Effector memory CD8-positive, alpha-beta T cell (primary cell): ENCODE results near the gene SLC41A1.

Experiments used
- ATAC-seq: fragments of 150-1000 bp; cut with Tn5 transposase; replicated peaks from 2 replicates; pipeline ENCODE4 v1.10.0; 2021; ENCODE audit warnings: mild to moderate bottlenecking, moderate library complexity
- DNase-seq, 3 experiments: peaks; one replicate each; pipeline ENCODE4 v3.0.0; 2021
- H3K27ac Mint-ChIP-seq, 2 donors: one replicate each; pipeline ENCODE4 v1.8.0; 2022; ENCODE audit warnings: mild to moderate bottlenecking in 2 of 2, mixed read lengths in 2 of 2, moderate library complexity in 2 of 2
- H3K27me3 Mint-ChIP-seq, 2 donors: one replicate each; pipeline ENCODE4 v1.8.0; 2022; ENCODE audit warnings: mixed read lengths in 2 of 2
- H3K36me3 Mint-ChIP-seq: one replicate; pipeline ENCODE4 v1.8.0; 2022; ENCODE audit warnings: mild to moderate bottlenecking, moderate library complexity, mixed read lengths; ENCODE audit not compliant: insufficient read depth
- H3K4me1 Mint-ChIP-seq, 2 donors: one replicate each; pipeline ENCODE4 v1.8.0; 2022; ENCODE audit warnings: low read depth in 2 of 2, mixed read lengths in 2 of 2
- H3K4me3 Mint-ChIP-seq, 2 donors: one replicate each; pipeline ENCODE4 v1.8.0; 2022; ENCODE audit warnings: mild to moderate bottlenecking in 2 of 2, mixed read lengths in 2 of 2, moderate library complexity in 2 of 2
- H3K9me3 Mint-ChIP-seq, 2 donors: one replicate each; pipeline ENCODE4 v1.8.0; 2022; ENCODE audit warnings: mixed read lengths in 2 of 2

The SLC41A1 gene

GRCh38 chr1:205792481-205792881 lies 20.5 kb downstream of the SLC41A1 start:
- Mint-ChIP-seq H3K4me1 (no peaks in the 10 kb centered on the region), H3K27ac (peak overlapping the region; percentile 8 to 30), H3K4me3 (no peak overlapping the region), H3K36me3 (peaks cover 33% of the 10 kb centered on the region), H3K9me3 (no peaks in the 10 kb centered on the region), H3K27me3 (no peaks in the 10 kb centered on the region)
- DNase-seq (no peak), ATAC-seq (no peak)

- peak; percentile 54 to 64 (median 59) for DNase-seq
- Mint-ChIP-seq H3K4me1 (no peaks in the 10 kb centered on the region), H3K4me3 (no peak overlapping the region), H3K36me3 (peaks cover 33% of the 10 kb centered on the region), H3K27ac (no peak overlapping the region), H3K9me3 (no peaks in the 10 kb centered on the region), H3K27me3 (no peaks in the 10 kb centered on the region)
- ATAC-seq, result peak; percentile 87
These were observed 21.3 kb downstream of the SLC41A1 start for GRCh38 chr1:205791568-205792180.

GRCh38 chr1:205787287-205787916 lies 25.6 kb downstream of the SLC41A1 start:
- H3K4me3 Mint-ChIP-seq, result no peak overlapping the region

GRCh38 chr1:205786601-205787000 lies 26.4 kb downstream of the SLC41A1 start:
- no peaks in the 10 kb centered on the region for H3K27me3 Mint-ChIP-seq
- DNase-seq (no peak), ATAC-seq (no peak)
- H3K9me3 Mint-ChIP-seq, result no peaks in the 10 kb centered on the region
- H3K27ac Mint-ChIP-seq, result no peak overlapping the region
- peaks cover 3 to 5% of the 10 kb centered on the region in 2 donors for H3K4me1 Mint-ChIP-seq
- H3K4me3 Mint-ChIP-seq, result no peak overlapping the region
- peaks cover 15% of the 10 kb centered on the region for H3K36me3 Mint-ChIP-seq

More at GRCh38 chr1:205787287-205787916, 25.6 kb downstream of the SLC41A1 start:
- ATAC-seq, result no peak
- Mint-ChIP-seq H3K4me1 (peaks cover 3 to 5% of the 10 kb centered on the region in 2 donors), H3K27me3 (no peaks in the 10 kb centered on the region), H3K9me3 (no peaks in the 10 kb centered on the region), H3K36me3 (peaks cover 22% of the 10 kb centered on the region), H3K27ac (no peak overlapping the region)
- DNase-seq, result no peak

GRCh38 chr1:205785446-205785845 lies 27.6 kb downstream of the SLC41A1 start:
- Mint-ChIP-seq H3K36me3 (peaks cover 14% of the 10 kb centered on the region), H3K4me1 (peaks cover 3 to 5% of the 10 kb centered on the region in 2 donors), H3K27ac (no peak overlapping the region), H3K9me3 (no peaks in the 10 kb centered on the region), H3K27me3 (no peaks in the 10 kb centered on the region), H3K4me3 (no peak overlapping the region)
- DNase-seq, result no peak
- ATAC-seq, result no peak

GRCh38 chr1:205783904-205784303 lies 29.1 kb downstream of the SLC41A1 start:
- H3K36me3 Mint-ChIP-seq, result peaks cover 9% of the 10 kb centered on the region
- H3K4me3 Mint-ChIP-seq, result no peak overlapping the region
- no peaks in the 10 kb centered on the region for H3K9me3 Mint-ChIP-seq
- no peak for DNase-seq
- H3K4me1 Mint-ChIP-seq, result peaks cover 4 to 6% of the 10 kb centered on the region in 2 donors
- H3K27me3 Mint-ChIP-seq, result no peaks in the 10 kb centered on the region
- no peak for ATAC-seq
- H3K27ac Mint-ChIP-seq, result no peak overlapping the region

- no peak for ATAC-seq
- Mint-ChIP-seq H3K9me3 (no peaks in the 10 kb centered on the region), H3K4me3 (no peak overlapping the region), H3K36me3 (peaks cover 9% of the 10 kb centered on the region), H3K27ac (peak overlapping the region in 1 of 2 donors; percentile 75), H3K4me1 (peaks cover 8 to 10% of the 10 kb centered on the region in 2 donors), H3K27me3 (no peaks in the 10 kb centered on the region)
- no peak for DNase-seq
These were observed 29.6 kb downstream of the SLC41A1 start for GRCh38 chr1:205783433-205783795.

- H3K4me3 Mint-ChIP-seq, result no peak overlapping the region
These were observed 30.2 kb downstream of the SLC41A1 start for GRCh38 chr1:205782627-205783432.

GRCh38 chr1:205780335-205780734 lies 32.7 kb downstream of the SLC41A1 start:
- Mint-ChIP-seq H3K4me1 (peaks cover 21 to 23% of the 10 kb centered on the region in 2 donors), H3K9me3 (no peaks in the 10 kb centered on the region), H3K27me3 (no peaks in the 10 kb centered on the region), H3K36me3 (peaks cover 7% of the 10 kb centered on the region), H3K27ac (peak overlapping the region in 1 of 2 donors; percentile 35), H3K4me3 (no peak overlapping the region)
- DNase-seq, result no peak
- no peak for ATAC-seq

More at GRCh38 chr1:205782627-205783432, 30.2 kb downstream of the SLC41A1 start:
- Mint-ChIP-seq H3K27ac (peak overlapping the region in 1 of 2 donors; percentile 75), H3K4me1 (peaks cover 10 to 11% of the 10 kb centered on the region in 2 donors), H3K27me3 (no peaks in the 10 kb centered on the region), H3K36me3 (peaks cover 9% of the 10 kb centered on the region), H3K9me3 (no peaks in the 10 kb centered on the region)
- peak; percentile 59 for ATAC-seq
- DNase-seq, result no peak

GRCh38 chr1:205777994-205778393 lies 35.0 kb downstream of the SLC41A1 start:
- H3K4me3 Mint-ChIP-seq, result no peak overlapping the region
- H3K27me3 Mint-ChIP-seq, result no peaks in the 10 kb centered on the region
- DNase-seq (no peak), ATAC-seq (no peak)
- no peaks in the 10 kb centered on the region for H3K9me3 Mint-ChIP-seq
- peak overlapping the region; percentile 42 to 97 for H3K27ac Mint-ChIP-seq
- H3K4me1 Mint-ChIP-seq, result peaks cover 36 to 42% of the 10 kb centered on the region in 2 donors
- peaks cover 25% of the 10 kb centered on the region for H3K36me3 Mint-ChIP-seq

- Mint-ChIP-seq H3K4me1 (peaks cover 50 to 59% of the 10 kb centered on the region in 2 donors), H3K27ac (peak overlapping the region; percentile 97 to 100), H3K9me3 (no peaks in the 10 kb centered on the region), H3K4me3 (peak overlapping the region; percentile 89 to 97), H3K27me3 (no peaks in the 10 kb centered on the region), H3K36me3 (peaks cover 46% of the 10 kb centered on the region)
- no peak for DNase-seq
- no peak for ATAC-seq
These were observed 37.3 kb downstream of the SLC41A1 start for GRCh38 chr1:205775717-205776056.

- peaks cover 50% of the 10 kb centered on the region for H3K36me3 Mint-ChIP-seq
- no peaks in the 10 kb centered on the region for H3K27me3 Mint-ChIP-seq
- H3K9me3 Mint-ChIP-seq, result no peaks in the 10 kb centered on the region
- peak within 1 kb of the TSS; percentile 97 to 100 for H3K27ac Mint-ChIP-seq
- H3K4me1 Mint-ChIP-seq, result peaks cover 50 to 63% of the 10 kb centered on the region in 2 donors
- peak within 1 kb of the TSS; percentile 89 to 97 for H3K4me3 Mint-ChIP-seq
- ATAC-seq, result peak; percentile 81
- DNase-seq, result peak; percentile 82 to 90 (median 86)
These were observed 37.8 kb downstream of the SLC41A1 start, which contains the start of gene RAB29 for GRCh38 chr1:205775015-205775716. RAB29 (minus strand) TSS chr1:205775482; CDS start chr1:205774956, 526 bp downstream.
